ENCODE data around the gene ADAM8.

Gene ADAM8

DNA sequence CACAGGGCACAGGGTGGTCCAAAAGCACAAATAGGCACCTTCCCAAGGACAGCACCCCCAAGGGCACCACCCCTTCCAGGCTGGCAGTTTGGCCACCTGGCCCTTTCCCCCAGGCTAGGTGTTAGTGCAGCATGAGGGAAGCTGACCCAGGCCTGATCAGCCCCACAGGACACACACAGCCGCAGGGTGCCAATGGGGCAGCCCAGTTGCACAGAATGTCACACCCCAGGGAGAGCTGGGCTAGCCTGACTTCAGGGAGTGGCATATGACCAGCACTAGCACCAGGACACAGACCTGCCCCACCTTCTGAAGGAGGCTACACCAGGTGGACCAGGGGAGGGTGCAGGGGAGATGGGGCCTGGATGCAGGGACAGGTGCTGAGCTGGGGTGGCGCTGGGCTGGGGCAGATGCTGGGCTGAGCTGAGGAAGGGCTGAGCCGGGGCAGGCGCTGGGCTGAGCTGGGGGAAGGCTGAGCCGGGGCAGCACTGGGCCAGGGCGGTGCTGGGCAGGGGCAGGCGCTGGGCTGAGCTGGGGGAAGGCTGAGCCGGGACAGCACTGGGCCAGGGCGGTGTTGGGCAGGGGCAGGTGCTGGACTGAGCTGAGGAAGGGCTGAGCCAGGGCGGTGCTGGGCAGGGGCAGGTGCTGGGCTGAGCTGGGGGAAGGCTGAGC is 3.9 kb upstream of the ADAM8 start:
- TF ChIP-seq, protein P1, sequence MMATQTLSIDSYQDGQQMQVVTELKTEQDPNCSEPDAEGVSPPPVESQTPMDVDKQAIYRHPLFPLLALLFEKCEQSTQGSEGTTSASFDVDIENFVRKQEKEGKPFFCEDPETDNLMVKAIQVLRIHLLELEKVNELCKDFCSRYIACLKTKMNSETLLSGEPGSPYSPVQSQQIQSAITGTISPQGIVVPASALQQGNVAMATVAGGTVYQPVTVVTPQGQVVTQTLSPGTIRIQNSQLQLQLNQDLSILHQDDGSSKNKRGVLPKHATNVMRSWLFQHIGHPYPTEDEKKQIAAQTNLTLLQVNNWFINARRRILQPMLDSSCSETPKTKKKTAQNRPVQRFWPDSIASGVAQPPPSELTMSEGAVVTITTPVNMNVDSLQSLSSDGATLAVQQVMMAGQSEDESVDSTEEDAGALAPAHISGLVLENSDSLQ (IDR thresholded peaks at IDR 0.05), result no peak
- no peak for TF ChIP-seq L3MBTL2 (conservative IDR thresholded peaks at IDR 0.05)
- no peak for TF ChIP-seq NFRKB (IDR thresholded peaks at IDR 0.05)
- no peak for TF ChIP-seq FOXA1 (IDR thresholded peaks at IDR 0.05)
- no peak for TF ChIP-seq FOXK2 (IDR thresholded peaks at IDR 0.05)
- no peak for TF ChIP-seq ELF4 (IDR thresholded peaks at IDR 0.05)
- no peak for TF ChIP-seq LEF1 (IDR thresholded peaks at IDR 0.05; ENCODE audit: borderline replicate concordance)
- TF ChIP-seq SUZ12 (IDR thresholded peaks at IDR 0.05), result no peak
- no peak for TF ChIP-seq BHLHE40 (IDR thresholded peaks at IDR 0.05; ENCODE audit: borderline replicate concordance)
- TF ChIP-seq ZNF384 (IDR thresholded peaks at IDR 0.05), result no peak
- TF ChIP-seq TARDBP (IDR thresholded peaks at IDR 0.05), result no peak
- no peak for TF ChIP-seq HDGF (IDR thresholded peaks at IDR 0.05; ENCODE audit: borderline replicate concordance)
- no peak for TF ChIP-seq CTBP1 (IDR thresholded peaks at IDR 0.05; ENCODE audit: borderline replicate concordance)
- TF ChIP-seq ARNT (IDR thresholded peaks at IDR 0.05), result no peak
- no peak for TF ChIP-seq SP1 (IDR thresholded peaks at IDR 0.05)
- TF ChIP-seq FOXM1 (IDR thresholded peaks at IDR 0.05; ENCODE audit: borderline replicate concordance), result no peak
- DNase-seq (ENCODE audit: extremely low spot score), result no peak
- CTCF ChIA-PET, result no interaction called here
- POLR2A ChIA-PET, result no interaction called here

DNA sequence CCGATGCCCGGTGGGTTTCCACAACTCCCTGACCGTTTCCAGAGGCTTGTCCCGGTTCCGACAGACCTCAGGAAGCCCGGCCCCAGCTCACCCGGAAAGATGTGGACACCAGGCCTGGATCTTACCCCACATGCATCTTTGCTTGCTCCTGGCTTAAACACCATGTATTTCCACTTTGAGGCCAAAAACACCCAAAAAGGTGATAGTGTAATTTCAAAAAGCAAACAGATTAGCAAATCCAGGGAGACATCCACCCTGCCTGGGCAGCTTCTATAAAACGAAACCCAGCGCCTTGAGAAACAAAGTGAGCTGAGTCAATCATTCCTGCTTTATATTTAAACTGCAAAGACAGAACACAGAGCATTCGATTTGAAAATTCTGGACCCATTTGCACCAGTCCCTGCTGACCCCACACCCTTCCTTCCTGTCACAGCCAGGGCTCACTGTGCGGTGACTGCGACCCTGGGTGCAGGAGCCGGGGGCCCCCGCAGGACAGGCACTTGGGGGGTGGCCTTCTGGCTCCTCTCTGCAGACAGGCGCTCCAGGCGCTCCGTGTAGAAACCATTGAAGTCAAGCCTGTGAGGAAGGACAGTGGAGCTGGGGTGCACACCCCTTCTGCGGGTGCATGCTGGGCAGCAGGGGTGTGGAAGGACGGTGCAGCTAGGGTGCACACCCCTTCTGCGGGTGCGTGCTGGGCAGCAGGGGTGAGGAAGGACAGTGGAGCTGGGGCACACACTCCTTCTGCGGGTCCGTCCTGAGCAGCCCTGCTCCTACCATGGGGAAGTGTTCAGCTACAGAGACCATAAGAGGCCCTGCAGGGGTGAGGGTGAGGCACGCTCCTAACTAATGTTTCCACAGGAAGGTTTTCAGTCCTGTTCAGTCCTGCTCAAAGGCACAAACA is 2.9 kb upstream of the ADAM8 start:
- DNase-seq (ENCODE audit: extremely low spot score), result no peak
- POLR2A ChIA-PET, result no interaction called here
- TF ChIP-seq BHLHE40 (IDR thresholded peaks at IDR 0.05; ENCODE audit: borderline replicate concordance) (no peak), L3MBTL2 (conservative IDR thresholded peaks at IDR 0.05) (no peak), ZNF384 (IDR thresholded peaks at IDR 0.05) (no peak), ELF4 (IDR thresholded peaks at IDR 0.05) (no peak), FOXM1 (IDR thresholded peaks at IDR 0.05; ENCODE audit: borderline replicate concordance) (no peak), FOXA1 (IDR thresholded peaks at IDR 0.05) (no peak), SUZ12 (IDR thresholded peaks at IDR 0.05) (no peak), TARDBP (IDR thresholded peaks at IDR 0.05) (no peak)
- TF ChIP-seq, protein P1 (IDR thresholded peaks at IDR 0.05), result no peak
- CTCF ChIA-PET, result no interaction called here

DNA sequence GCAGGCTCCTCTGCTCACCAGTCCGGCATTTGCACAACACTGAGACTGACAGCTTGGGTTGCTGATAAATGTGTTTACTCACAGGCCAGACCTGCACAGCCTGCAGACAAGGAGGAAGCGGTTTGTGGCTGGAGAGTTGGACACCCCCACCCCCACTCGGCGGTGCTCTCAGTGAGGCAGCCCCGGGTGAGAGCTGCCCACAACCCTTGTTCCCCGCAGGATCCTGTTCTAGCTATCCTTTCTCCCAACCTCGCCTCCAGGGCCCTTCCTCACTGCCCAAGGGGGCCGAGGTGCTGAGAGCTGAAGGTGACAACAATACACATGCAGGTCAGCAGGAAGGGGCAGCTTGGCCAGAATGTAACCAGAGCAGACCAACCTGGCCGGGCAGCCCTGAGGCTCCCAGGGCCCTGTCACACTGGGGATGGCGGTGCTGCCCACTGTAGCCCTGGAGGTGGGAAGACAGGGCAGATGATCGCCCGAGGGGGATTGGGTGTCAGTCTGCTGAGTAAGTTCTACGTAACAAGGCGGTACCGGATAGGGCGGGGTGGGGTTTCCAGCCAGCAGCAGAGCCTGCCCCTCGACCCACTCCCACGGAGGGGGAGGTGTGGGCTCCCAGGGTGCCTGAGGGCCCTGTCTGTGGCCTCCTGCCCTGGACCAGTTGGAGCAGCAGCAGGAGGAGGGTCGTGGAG is 2.1 kb upstream of the ADAM8 start:
- ChIA-PET CTCF (interaction anchor here (1.1 kb wide), 1 partner anchor 35 kb away, joined by 3 read pairs; no protein-coding TSS in a partner anchor), POLR2A (interaction anchor here (1.4 kb wide), 1 partner anchor 15 kb away, joined by 3 read pairs; no protein-coding TSS in a partner anchor)
- DNase-seq (ENCODE audit: extremely low spot score), result no peak
- TF ChIP-seq CTBP1 (IDR thresholded peaks at IDR 0.05; ENCODE audit: borderline replicate concordance), result no peak
- TF ChIP-seq L3MBTL2 (conservative IDR thresholded peaks at IDR 0.05), result no peak
- no peak for TF ChIP-seq TARDBP (IDR thresholded peaks at IDR 0.05)
- no peak for TF ChIP-seq BHLHE40 (IDR thresholded peaks at IDR 0.05; ENCODE audit: borderline replicate concordance)
- TF ChIP-seq ARNT (IDR thresholded peaks at IDR 0.05), result no peak
- no peak for TF ChIP-seq LEF1 (IDR thresholded peaks at IDR 0.05; ENCODE audit: borderline replicate concordance)
- no peak for TF ChIP-seq HDGF (IDR thresholded peaks at IDR 0.05; ENCODE audit: borderline replicate concordance)

DNA sequence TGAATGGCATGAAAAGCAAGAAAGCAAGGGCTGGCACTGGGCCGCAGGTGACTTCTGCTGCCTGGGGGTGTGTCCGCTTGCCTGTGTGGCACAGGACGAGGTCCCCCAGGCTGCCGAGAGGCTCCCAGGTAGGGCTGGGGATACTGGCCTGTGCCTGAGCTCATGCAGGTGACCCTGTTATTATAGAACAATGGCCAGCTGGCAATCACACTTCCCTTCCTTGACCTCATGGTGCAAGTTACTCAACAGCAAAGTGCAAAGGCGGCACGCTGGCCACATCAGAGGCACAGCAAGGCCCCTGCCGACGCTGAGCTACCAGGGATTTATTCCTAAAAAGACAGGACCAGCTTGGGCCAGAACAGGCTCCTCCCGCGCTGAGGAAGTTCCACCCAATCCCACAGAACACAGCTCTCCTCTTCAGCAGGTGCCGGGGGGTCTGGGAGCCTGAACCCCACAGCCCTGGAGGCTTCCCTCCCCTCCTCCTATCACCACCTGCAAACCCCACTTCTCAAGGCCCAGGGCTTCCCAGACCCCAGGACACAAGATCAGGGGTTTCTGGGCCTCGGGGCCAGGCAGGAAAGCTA is 1.4 kb upstream of the ADAM8 start:
- ChIA-PET CTCF (interaction anchor here (1.1 kb wide), 1 partner anchor 35 kb away, joined by 3 read pairs; no protein-coding TSS in a partner anchor), POLR2A (interaction anchor here (1.4 kb wide), 1 partner anchor 14 kb away, joined by 3 read pairs; no protein-coding TSS in a partner anchor)
- no peak for DNase-seq (ENCODE audit: extremely low spot score)
- TF ChIP-seq FOXK2 (IDR thresholded peaks at IDR 0.05), result no peak
- no peak for TF ChIP-seq BHLHE40 (IDR thresholded peaks at IDR 0.05; ENCODE audit: borderline replicate concordance)
- TF ChIP-seq ZNF384 (IDR thresholded peaks at IDR 0.05), result no peak
- no peak for TF ChIP-seq HDGF (IDR thresholded peaks at IDR 0.05; ENCODE audit: borderline replicate concordance)
- TF ChIP-seq CTBP1 (IDR thresholded peaks at IDR 0.05; ENCODE audit: borderline replicate concordance), result no peak
- no peak for TF ChIP-seq LEF1 (IDR thresholded peaks at IDR 0.05; ENCODE audit: borderline replicate concordance)
- TF ChIP-seq SP1 (IDR thresholded peaks at IDR 0.05), result no peak
- TF ChIP-seq, protein P1 (IDR thresholded peaks at IDR 0.05), result no peak
- TF ChIP-seq ELF4 (IDR thresholded peaks at IDR 0.05), result no peak
- TF ChIP-seq ARNT (IDR thresholded peaks at IDR 0.05), result no peak
- TF ChIP-seq FOXM1 (IDR thresholded peaks at IDR 0.05; ENCODE audit: borderline replicate concordance), result no peak
- no peak for TF ChIP-seq L3MBTL2 (conservative IDR thresholded peaks at IDR 0.05)
- TF ChIP-seq SUZ12 (IDR thresholded peaks at IDR 0.05), result no peak
- no peak for TF ChIP-seq FOXA1 (IDR thresholded peaks at IDR 0.05)
- TF ChIP-seq TARDBP (IDR thresholded peaks at IDR 0.05), result no peak
- no peak for TF ChIP-seq NFRKB (IDR thresholded peaks at IDR 0.05)
